ENCODE results near the gene ALDH1B1. TPM values are rescaled to one million over a fixed set of nuclear protein-coding genes. Genes with fewer than 3 reads are reported as not detected.

ALDH1B1 gene
- total RNA-seq, 6 experiments from 2014 or later: 34.5 to 42.0 (median 37.2) TPM

DNA sequence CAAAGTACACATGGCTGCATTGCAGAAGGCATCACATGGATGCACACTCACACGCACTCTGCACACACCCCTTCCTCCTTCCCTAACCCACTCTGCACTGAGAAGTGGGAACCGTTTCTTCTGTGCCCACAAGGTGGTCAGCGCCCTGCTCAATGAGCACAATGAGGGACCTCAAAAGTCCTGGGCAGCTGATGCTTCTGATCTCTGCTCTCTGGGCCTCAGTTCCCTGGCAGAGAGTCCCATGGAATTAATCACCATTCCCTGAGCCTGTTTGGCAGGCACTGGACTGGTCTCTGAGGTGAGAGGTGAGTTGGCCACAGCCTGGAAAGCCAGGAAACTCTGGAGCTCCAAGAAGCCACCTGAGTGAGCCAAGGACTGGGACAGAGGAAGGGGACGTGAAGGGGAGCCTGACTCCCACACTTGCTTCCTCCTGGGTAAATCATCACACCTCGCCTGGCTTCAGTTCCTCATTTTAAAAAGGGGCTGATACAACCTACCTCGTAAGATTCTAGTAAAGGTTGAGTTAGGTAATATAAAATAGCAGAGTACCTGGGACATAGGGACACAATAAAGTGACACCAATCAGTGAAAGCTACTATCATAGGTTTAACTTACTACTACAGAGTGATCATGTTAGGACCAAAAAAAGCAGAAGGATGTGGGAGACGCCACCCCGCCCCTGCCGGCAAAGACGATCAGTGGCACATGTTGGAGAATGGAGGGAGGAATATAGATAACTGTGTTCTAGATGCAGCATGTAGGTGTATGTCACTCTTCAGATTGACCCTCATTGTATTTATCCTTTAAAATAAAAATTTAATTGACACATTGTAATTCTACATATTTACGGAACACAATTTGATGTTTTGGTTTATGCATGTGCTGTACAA is 52.9 kb downstream of the ALDH1B1 start:
- no peak for DNase-seq
- Mint-ChIP-seq H3K9me3 (no peaks in the 10 kb centered on the region), H3K27me3 (ENCODE audit: insufficient read depth) (peaks cover 7% of the 10 kb centered on the region), H3K4me3 (no peak overlapping the region), H3K4me1 (ENCODE audit: low read depth) (peaks cover 7% of the 10 kb centered on the region; the same call in 1 of the 2 replicates), H3K27ac (no peak overlapping the region), H3K36me3 (ENCODE audit: low read depth) (no peaks in the 10 kb centered on the region)
- TF ChIP-seq, protein P1, sequence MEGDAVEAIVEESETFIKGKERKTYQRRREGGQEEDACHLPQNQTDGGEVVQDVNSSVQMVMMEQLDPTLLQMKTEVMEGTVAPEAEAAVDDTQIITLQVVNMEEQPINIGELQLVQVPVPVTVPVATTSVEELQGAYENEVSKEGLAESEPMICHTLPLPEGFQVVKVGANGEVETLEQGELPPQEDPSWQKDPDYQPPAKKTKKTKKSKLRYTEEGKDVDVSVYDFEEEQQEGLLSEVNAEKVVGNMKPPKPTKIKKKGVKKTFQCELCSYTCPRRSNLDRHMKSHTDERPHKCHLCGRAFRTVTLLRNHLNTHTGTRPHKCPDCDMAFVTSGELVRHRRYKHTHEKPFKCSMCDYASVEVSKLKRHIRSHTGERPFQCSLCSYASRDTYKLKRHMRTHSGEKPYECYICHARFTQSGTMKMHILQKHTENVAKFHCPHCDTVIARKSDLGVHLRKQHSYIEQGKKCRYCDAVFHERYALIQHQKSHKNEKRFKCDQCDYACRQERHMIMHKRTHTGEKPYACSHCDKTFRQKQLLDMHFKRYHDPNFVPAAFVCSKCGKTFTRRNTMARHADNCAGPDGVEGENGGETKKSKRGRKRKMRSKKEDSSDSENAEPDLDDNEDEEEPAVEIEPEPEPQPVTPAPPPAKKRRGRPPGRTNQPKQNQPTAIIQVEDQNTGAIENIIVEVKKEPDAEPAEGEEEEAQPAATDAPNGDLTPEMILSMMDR (IDR thresholded peaks at IDR 0.05): no peak

DNA sequence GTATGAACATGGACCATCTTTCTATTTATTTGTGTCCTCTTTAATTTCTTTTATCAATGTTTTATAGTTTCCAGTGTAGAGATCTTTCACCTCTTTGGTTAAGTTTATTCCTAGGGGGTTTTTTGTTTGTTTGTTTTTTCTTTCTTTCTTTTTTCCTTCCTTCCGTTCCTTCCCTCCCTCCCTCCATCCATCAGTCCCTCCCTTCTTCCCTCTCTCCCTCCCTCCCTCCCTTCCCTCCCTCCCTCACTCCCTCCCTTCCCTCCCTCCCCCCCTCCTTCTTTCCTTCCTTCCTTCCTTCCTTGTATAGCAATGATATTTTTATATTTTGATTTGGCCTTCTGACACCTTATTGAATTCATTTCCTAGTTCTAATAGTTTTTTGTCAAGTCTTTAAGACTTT is 55.2 kb downstream of the ALDH1B1 start:
- H3K4me1 Mint-ChIP-seq (ENCODE audit: low read depth): peaks cover 7% of the 10 kb centered on the region; the same call in 1 of the 2 replicates
- H3K9me3 Mint-ChIP-seq: peaks cover 16% of the 10 kb centered on the region; the same call in 1 of the 2 replicates
- peaks cover 9% of the 10 kb centered on the region for H3K27me3 Mint-ChIP-seq (ENCODE audit: insufficient read depth)
- DNase-seq: no peak
- TF ChIP-seq, protein P1 (IDR thresholded peaks at IDR 0.05): no peak
- no peak overlapping the region for H3K4me3 Mint-ChIP-seq
- no peaks in the 10 kb centered on the region for H3K36me3 Mint-ChIP-seq (ENCODE audit: low read depth)
- H3K27ac Mint-ChIP-seq: no peak overlapping the region

Other genes with a start within 250 kb of the ALDH1B1 start
- gene IGFBPL1, start 31.8 kb downstream of the ALDH1B1 start, total RNA-seq (2021; fragmentation: NEBNext Ultra II Directional; extraction: Animal tissue kit (Norgen Biotek cat#: 25700)): not detected
- 1 to 10 TPM in 2 of 6 experiments, not detected in 4; 1.7 to 2.9 TPM for gene ANKRD18A, start 227.9 kb downstream of the ALDH1B1 start, total RNA-seq (2021; fragmentation: NEBNext Ultra II Directional; extraction: Animal tissue kit (Norgen Biotek cat#: 25700))

All from HFFc6 (cell line).